ACHN (cell line): Measurements from ENCODE around the gene TNXB.

Source experiments
- DNase-seq: peaks from one replicate; pipeline ENCODE4 v3.0.0-alpha.2; 2015
- in situ Hi-C: cut with HindIII; loops from 2 replicates; pipeline ENCODE4 v1.10.0; 2017; ENCODE audit warnings: low sequenced_read_pairs, low pct_ligation_motif_present, low pct_unique_long_range_greater_than_20kb

TNXB gene

GRCh38 chr6:32109114-32109764 lies at the start of gene TNXB:
Gene TNXB, minus strand, starts transcription at chr6:32109338. Its CDS starts 11,140 bp downstream, at chr6:32098198.
- DNase-seq: no peak
- in situ Hi-C loops: no loop called here

GRCh38 chr6:32158052-32158451 lies 48.9 kb upstream of the TNXB start:
- in situ Hi-C loops: no loop called here

GRCh38 chr6:32156891-32157290 lies 47.8 kb upstream of the TNXB start:
- in situ Hi-C loops: no loop called here
- DNase-seq: no peak

More at GRCh38 chr6:32158052-32158451, 48.9 kb upstream of the TNXB start:
- DNase-seq: no peak

GRCh38 chr6:32154514-32155161 lies 45.5 kb upstream of the TNXB start:
- peak; percentile 70 for DNase-seq
- in situ Hi-C loops: no loop called here

GRCh38 chr6:32153564-32154513 lies 44.7 kb upstream of the TNXB start, which contains the start of gene PPT2:
Gene PPT2, plus strand, starts transcription at chr6:32154141. Its CDS starts 454 bp downstream, at chr6:32154595.
- in situ Hi-C loops: no loop called here
- peak; percentile 84 for DNase-seq

GRCh38 chr6:32152769-32153563 lies 43.8 kb upstream of the TNXB start:
- in situ Hi-C loops: no loop called here
- DNase-seq: peak; percentile 49

GRCh38 chr6:32151863-32152768 lies 43.0 kb upstream of the TNXB start, which contains the start of gene PRRT1:
Gene PRRT1, minus strand, starts transcription at chr6:32151939. Its CDS starts 112 bp downstream, at chr6:32151827.
- no peak for DNase-seq
- in situ Hi-C loops: no loop called here

- in situ Hi-C loops: no loop called here
- no peak for DNase-seq
Measured at GRCh38 chr6:32151181-32151862, 42.2 kb upstream of the TNXB start.

GRCh38 chr6:32149932-32150870 lies 41.1 kb upstream of the TNXB start:
- no peak for DNase-seq
- in situ Hi-C loops: no loop called here

- no peak for DNase-seq
- in situ Hi-C loops: no loop called here
Measured at GRCh38 chr6:32149092-32149755, 40.1 kb upstream of the TNXB start.

GRCh38 chr6:32148289-32149091 lies 39.4 kb upstream of the TNXB start:
- in situ Hi-C loops: no loop called here
- no peak for DNase-seq

GRCh38 chr6:32147401-32148132 lies 38.4 kb upstream of the TNXB start:
- in situ Hi-C loops: no loop called here
- DNase-seq: no peak

- no peak for DNase-seq
- in situ Hi-C loops: no loop called here
Measured at GRCh38 chr6:32146687-32147086, 37.5 kb upstream of the TNXB start.

GRCh38 chr6:32146287-32146686 lies 37.1 kb upstream of the TNXB start:
- in situ Hi-C loops: no loop called here
- DNase-seq: no peak
